Measurements from ENCODE around the gene NLRP10.
"Not testable (repeated sequence)": the region's sequence is repeated elsewhere in the genome, so short reads cannot be mapped to it uniquely, and the experiment has no call there.

NLRP10 gene, protein sequence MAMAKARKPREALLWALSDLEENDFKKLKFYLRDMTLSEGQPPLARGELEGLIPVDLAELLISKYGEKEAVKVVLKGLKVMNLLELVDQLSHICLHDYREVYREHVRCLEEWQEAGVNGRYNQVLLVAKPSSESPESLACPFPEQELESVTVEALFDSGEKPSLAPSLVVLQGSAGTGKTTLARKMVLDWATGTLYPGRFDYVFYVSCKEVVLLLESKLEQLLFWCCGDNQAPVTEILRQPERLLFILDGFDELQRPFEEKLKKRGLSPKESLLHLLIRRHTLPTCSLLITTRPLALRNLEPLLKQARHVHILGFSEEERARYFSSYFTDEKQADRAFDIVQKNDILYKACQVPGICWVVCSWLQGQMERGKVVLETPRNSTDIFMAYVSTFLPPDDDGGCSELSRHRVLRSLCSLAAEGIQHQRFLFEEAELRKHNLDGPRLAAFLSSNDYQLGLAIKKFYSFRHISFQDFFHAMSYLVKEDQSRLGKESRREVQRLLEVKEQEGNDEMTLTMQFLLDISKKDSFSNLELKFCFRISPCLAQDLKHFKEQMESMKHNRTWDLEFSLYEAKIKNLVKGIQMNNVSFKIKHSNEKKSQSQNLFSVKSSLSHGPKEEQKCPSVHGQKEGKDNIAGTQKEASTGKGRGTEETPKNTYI

DNA sequence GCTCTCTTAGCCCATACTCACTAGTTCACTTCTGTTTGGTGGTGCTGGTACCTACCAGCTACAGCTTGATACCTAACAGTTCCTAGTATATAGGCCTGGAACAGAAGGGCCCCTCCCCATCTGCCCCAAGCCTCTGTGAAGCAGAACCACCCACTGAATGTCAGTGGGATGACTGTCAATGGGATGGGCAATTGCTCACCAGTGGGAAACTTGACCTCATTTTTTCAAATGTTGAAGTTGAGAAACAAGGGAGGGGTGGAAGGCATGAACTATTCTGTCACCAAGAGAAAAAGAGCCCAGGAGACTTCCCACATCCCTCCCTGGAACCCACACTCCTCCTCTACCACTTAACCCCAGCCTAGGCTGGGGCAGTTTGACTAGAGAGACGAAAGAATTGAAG is at the start of gene NLRP10:
NLRP10 (minus strand) TSS at position 62 of the 400 bp plus-strand sequence. CDS start 1,952 bp downstream, outside the sequence.
- DNase-seq: no peak

DNA sequence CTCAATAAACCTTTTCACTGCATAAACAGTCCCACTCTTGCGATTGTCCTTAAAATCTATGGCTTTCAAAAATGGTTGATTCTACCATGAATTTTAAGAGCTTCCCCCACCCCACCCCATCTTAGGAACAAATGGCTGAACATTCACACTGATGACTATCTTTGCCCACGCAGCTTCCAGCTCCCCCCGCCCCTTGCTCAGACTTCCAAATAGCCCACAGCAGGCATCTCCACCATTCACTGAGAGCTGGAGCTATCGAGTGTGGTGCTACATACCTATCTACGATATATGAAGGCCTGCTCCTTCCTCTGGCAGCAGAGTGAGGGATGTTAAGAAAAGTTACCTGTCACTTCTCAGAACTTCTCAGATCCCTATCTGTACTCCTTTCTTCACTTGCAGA is 48.6 kb upstream of the NLRP10 start:
- no peak for DNase-seq

GRCh38 chr11:8011981-8012444 is 46.8 kb upstream of the NLRP10 start:
- peak in 11 of 58 donors; percentile 7 to 66 (median 23) for DNase-seq

GRCh38 chr11:8011371-8011770 is 46.1 kb upstream of the NLRP10 start:
- DNase-seq: no peak

GRCh38 chr11:8009856-8010255 is 44.6 kb upstream of the NLRP10 start:
- DNase-seq: no peak

GRCh38 chr11:8008212-8008611 is 43.0 kb upstream of the NLRP10 start:
- no peak for DNase-seq

- peak in 43 of 58 donors; percentile 6 to 69 (median 36) for DNase-seq
Measured at GRCh38 chr11:8006349-8006977, 41.2 kb upstream of the NLRP10 start.

- no peak for DNase-seq
Measured at GRCh38 chr11:8005556-8005955, 40.3 kb upstream of the NLRP10 start.

DNA sequence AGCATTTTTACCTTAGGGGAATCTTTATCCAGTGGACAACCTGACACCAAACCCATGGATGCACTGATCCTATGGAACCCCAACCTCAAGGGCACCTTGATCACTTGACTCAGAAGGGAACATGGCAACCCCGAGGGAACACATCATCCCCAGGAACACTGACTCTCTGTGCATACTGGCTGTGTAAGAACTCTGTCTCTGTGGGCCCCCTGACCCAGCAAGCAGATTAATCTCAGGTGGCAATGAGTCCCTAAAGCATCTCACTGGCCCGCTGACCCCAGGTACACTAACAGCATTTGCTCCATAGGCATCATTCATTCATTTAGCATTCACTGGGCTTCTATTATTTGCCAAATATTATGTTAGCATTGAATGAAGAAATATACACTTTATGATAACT is 38.8 kb upstream of the NLRP10 start:
- no peak for DNase-seq

- DNase-seq: no peak
Measured at GRCh38 chr11:8003187-8003586, 37.9 kb upstream of the NLRP10 start.

- DNase-seq: no peak
Measured at GRCh38 chr11:8002676-8003075, 37.4 kb upstream of the NLRP10 start.

GRCh38 chr11:8000390-8000789 is 35.1 kb upstream of the NLRP10 start:
- no peak for DNase-seq

DNA sequence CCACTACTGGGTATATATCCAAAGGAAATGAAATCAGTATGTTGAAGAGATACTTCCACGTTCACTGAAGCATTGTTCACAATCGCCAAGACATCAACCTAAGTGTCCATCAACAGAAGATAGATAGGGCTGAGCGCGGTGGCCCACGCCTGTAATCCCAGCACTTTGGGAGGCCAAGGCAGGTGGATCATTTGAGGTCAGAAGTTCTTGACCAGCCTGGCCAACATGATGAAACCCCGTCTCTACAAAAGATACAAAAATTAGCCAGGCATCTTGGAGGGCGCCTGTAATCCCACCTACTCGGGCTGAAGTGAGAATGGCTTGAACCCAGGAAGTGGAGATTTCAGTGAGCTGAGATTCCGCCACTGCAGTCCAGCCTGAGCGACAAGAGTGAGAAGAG is 34.5 kb upstream of the NLRP10 start:
- DNase-seq: no peak

- DNase-seq: no peak
Measured at GRCh38 chr11:7994581-7995278, 29.5 kb upstream of the NLRP10 start.

DNA sequence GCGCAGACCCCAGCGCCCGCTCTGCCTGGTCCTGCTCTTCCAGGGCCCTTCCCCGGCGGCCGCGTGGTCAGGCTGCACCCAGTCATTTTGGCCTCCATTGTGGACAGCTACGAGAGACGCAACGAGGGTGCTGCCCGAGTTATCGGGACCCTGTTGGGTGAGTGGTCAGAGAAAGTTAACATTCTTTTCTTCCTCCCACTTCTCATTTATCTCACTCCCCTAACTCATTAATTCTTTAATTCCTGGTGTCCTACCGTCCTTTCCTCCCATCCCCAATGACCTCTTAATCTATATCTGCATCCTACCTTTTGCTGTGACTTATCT is 22.3 kb upstream of the NLRP10 start:
- not testable (repeated sequence) for DNase-seq

GRCh38 chr11:7986768-7987559 is 21.7 kb upstream of the NLRP10 start, which contains the start of gene EIF3F:
EIF3F (plus strand) TSS chr11:7987337; CDS start chr11:7987353, 16 bp downstream.
- peak; percentile 49 to 99 (median 92) for DNase-seq

GRCh38 chr11:7983832-7984590 is 18.8 kb upstream of the NLRP10 start:
- no peak for DNase-seq

GRCh38 chr11:7982582-7983119 is 17.4 kb upstream of the NLRP10 start:
- no peak for DNase-seq

DNA sequence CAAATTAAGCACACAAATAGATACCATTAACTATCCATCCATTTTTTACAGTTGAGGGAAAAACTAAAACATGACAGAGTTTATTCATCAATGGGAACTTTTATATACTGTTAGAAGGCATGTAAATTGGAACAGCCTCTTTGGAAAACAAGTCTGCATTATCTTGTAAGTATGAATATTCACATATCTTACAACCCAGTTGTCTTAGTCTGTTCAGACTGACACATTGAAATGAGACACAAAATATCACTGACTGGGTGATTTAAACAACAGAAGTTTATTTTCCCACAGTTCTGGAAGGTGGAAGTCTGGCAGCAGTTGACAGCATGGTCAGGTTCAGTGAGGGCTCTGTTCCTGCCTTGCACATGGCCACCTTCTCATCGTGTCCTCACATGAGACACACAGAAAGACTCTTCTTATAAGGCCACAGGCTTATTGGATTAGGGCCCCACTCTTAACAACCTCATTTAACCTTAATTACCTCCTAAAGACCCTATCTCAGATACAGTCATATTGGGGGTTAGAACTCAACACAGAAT is 16.4 kb upstream of the NLRP10 start:
- no peak for DNase-seq
